CD4-positive, alpha-beta T cell treated with Interleukin-17A for 1 hour (primary cell): ENCODE data around the gene ZG16B.

Experiments
- DNase-seq: peaks from one replicate; pipeline ENCODE4 v3.0.0-alpha.2; 2020

ZG16B gene

DNA sequence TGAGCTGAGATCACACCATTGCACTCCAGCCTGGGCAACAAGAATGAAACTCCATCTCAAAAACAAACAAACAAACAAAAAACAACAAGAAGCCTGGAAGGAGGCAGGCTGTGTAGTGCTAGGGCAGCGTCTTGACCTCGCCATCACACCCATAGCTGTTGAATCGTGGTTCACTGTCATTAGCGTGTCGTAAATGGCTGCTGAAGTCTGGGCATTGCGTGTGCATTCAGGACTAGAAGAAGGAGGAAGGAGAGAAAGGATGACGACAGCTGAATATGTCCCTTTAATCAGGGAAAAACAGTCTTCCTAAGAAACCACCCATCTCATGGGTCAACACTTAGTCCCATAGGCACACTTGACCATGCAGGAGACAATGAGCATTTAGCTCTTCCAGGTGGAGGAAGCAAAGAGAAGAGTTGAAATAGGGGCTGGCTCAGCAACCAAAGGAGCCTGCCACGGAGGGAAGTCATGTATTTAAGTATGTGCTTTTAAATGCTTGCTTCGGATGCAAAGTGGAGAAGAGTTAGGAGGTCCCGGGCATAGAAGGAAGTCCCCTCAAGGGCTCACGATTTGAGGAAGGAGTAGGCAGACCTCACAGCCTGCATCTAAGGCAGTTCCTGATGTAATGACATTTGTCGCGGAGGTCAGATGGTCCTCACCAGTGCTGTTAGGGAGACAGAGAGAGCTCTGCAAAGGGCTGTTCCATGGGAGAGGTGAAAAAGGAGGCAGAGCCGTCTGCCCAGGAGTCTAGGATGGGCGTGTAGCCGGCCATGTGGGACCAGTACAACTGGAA is 19.0 kb downstream of the ZG16B start:
- DNase-seq = no peak

GRCh38 chr16:2852003-2852730 is 22.1 kb downstream of the ZG16B start:
- no peak for DNase-seq

- DNase-seq = no peak
Measured at GRCh38 chr16:2852731-2853507, 22.8 kb downstream of the ZG16B start.

DNA sequence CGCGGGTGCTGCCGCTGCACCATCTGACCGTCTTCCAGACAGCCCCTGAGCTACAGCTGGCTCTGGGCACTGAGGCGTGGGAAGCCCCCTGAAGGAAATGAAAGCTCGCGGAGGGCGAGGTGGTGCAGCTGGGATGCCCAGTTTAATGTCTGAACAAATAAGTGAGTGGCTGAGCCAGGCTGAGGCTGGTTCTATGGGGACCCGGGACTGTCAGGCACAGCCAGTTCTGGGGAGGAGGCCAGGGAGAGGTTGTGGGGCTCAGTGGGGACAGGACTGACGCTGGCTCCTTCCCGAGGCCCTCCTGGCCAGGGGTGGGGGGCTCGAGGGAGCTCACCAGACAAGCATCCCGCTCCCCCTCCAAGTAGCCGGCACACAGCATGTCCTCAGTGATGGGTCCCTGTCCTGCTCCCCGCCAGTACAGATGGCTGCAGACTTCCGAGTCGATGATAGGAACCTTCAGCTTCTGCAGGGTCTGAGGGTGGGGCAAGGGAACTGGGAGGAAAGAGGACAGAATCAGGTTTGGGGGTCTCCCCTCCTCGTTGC is 23.5 kb downstream of the ZG16B start:
- no peak for DNase-seq

- no peak for DNase-seq
Measured at GRCh38 chr16:2854700-2855309, 24.7 kb downstream of the ZG16B start.

GRCh38 chr16:2855536-2855935 is 25.4 kb downstream of the ZG16B start:
- DNase-seq = no peak

DNA sequence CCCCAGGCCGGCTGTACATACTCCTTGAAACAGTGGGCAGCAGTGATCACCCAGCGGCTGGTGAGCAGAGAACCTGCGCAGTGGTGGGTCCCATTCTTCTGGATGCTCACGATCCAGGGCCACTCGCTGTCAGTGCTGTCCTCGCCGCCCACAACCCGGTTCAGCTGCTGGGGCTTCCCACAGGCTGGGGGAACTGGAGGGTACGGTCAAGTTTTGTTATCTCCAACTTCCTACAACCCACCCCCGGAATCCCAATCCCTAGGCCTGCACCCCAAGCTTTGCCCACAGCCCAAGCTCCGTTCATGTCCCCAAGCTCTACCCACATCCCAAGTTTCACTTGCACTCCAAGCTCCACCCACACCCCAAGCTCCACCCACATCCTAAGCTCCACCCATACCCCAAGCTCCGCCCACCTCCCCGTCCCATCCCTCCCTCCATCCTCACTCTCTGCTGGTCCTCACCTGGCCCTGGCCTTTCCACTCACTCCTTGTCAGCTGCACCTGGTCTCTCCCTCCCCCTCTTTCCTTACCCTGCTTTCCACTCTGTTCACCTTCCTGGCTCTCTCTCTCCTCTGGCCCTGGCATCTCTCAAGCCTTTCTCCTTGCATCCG is 26.1 kb downstream of the ZG16B start:
- DNase-seq = peak; percentile 35

GRCh38 chr16:2856686-2857450 is 26.8 kb downstream of the ZG16B start:
- DNase-seq = no peak

DNA sequence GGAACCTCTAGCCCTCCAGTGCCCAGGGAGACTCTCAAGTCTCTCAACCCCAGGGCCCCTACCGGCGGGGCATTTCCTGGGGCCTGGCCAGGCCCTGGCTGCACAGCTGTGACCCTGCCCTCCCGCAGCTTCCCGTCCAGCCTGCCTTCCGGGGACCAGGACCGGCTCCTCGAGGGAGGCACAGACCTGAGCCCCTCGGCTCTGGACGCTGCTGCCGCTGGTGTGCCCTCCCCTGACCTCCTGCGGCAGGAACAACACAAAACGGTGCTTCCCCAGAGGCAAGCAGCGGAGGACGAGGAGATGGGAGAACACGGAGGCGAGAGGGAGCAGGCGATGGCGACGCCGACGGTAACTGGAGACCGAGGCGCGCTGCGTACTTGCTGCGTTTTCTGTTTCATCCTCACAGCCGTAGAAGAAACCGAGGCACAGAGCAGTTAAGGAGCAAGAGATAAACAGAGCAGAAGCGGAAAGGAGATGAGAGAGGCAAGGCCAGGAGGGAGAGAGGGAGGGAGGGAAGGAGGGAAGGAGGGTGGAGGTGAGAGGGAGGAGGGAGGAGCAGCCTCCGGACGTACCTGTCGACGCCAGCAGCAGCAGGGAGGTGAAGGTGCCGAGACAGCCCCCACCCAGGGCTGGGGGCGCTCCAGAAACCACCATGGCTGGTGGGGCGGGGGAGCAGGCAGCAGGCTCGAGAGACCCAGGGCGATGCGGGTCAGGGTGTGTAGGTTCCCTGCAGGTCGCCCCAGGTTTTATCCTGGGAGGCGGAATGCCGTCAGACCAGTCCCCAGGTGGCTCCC is 27.5 kb downstream of the ZG16B start, which contains the start of gene PRSS22:
PRSS22 (minus strand) TSS at position 720 of the 794 bp plus-strand sequence; CDS start at position 654, 66 bp downstream.
- DNase-seq = no peak

GRCh38 chr16:2858245-2859025 is 28.3 kb downstream of the ZG16B start:
- no peak for DNase-seq

DNA sequence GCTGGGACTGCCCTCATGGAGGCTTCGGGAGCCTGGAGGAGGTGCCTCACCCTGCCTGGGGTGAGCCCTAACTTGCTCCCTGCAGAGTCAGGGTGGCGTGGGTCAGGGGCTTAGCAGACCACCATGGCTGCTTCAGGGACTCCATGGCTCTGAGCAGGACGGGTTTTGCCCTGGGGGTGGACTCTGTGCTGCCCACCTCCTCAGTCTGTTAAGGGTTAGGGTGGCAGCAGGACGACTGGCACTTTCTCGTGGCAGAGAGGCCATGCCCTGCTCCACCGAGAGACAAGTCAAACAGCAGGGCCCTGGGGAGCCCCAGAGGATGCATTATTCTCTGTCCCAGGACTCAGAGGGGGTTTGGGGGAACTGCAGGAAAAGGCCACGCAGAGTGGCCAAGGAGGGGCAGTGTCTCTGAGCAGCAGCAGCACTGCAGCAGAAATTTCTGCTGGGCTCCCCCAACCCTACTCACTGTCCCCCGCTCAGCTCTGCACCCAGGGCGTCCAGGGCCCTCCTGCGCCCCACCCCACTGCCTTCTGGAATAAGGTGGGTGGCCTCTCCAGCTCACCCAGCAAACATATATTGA is 29.7 kb downstream of the ZG16B start:
- no peak for DNase-seq

DNA sequence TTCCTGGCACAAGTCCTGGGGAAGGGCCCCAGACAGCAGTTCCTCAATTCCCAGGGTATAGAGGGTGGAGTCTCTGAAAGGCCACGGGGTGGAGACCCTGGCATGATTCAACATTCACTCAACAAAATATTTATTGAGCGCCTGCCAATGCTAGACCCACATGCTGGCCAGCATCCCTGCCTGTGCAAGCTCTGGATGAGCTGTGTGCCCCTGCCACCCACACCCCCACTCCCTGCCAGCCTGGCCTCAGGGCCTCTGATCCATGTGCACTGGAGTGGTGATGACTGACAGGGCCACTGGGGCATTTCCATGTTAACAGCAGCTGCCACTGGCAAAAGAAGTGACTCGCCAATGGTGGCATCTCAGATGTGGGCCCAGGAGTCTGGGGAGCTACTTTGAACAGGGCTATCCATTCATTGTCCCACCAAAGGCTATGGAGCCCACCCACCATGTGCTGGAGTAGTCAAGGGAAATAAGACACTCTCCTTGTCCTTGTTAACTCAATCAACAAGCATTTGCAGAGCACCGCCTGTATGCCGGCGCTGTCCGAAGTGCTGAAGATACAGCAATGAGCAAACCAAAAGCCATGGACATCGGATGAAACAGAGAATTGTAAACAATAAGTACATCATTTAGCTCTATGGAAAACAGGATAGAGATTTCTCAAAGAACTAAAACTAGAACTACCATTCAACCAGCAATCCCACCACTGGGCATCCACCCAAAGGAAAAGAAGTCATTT is 30.9 kb downstream of the ZG16B start:
- no peak for DNase-seq

- DNase-seq = no peak
Measured at GRCh38 chr16:2865651-2866050, 35.5 kb downstream of the ZG16B start.

GRCh38 chr16:2866431-2866830 is 36.3 kb downstream of the ZG16B start:
- DNase-seq = no peak

- DNase-seq = no peak
Measured at GRCh38 chr16:2867661-2867986, 37.5 kb downstream of the ZG16B start.

DNA sequence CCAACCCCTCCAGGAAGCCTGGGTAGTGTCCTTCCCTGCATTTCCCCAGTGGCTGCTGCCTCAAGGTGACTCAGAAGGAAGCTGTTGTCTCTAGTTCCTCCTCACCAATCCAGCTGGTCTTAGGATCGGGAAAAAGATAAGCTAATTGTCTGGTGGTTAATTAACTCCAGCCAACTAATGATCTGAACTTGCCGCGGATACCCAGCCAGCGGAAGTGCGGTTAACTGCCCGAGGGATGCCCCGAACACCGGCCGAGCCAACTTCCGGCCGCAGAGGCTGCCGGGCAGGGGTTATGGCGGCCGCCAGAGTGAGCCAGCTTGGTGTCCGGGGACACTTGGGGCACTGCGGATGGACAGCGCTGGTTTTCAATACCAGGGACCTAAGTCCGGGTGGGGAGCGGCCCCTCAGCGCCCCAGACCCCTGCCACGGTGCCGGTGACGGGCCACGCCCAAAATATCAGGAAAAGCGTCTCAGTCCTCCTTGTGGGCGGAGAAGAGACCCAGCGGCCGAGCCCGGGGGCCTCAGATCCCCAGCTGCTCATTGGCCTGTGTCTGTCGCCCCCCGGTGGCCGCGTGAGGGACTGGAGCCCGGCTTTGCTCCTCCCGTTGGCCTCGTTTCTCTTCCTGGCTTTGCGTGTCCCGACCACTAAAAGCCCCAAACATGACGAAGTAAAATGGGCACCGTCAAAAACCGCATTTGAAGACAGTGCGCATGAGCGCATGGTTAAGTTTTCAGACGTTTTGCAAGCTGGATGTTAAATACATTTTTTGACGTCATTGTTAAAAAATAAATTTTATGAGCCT is 38.1 kb downstream of the ZG16B start:
- peak; percentile 97 for DNase-seq

DNA sequence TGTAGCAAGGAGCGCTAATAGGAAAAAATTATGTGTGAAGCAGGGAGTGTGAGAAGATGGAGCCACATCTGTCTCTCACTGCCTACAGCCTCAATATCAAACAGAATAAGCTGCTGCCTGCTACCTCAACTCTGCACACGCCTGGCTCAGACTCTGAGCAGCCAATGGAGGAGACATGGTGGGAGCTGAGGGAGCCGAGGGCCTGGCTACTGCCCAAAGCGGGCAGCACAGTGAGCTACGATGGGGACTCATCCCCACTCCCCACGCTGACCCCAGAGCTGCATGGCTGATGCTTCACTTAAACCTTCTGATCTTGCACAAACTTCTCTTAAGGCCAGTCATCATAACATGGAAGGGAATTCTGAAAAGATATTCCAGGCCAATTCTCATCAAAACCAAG is 41.8 kb downstream of the ZG16B start:
- DNase-seq = no peak
